NK-92 (cell line): Measurements from ENCODE around the gene LRFN5.
"Not testable (repeated sequence)": the region's sequence is repeated elsewhere in the genome, so short reads cannot be mapped to it uniquely, and the experiment has no call there.

Source experiments
- DNase-seq: peaks from one replicate; lab custom pipeline; 2025; ENCODE audit not compliant: unreplicated experiment; lab: John Stamatoyannopoulos, UW

LRFN5 gene

GRCh38 chr14:41606532-41607303 is at the start of gene LRFN5:
Gene LRFN5 (plus strand): TSS chr14:41606876.
- no peak for DNase-seq

GRCh38 chr14:41558490-41558889 is 48.2 kb upstream of the LRFN5 start:
- DNase-seq = no peak

- not testable (repeated sequence) for DNase-seq
These were observed 39.8 kb upstream of the LRFN5 start for GRCh38 chr14:41566864-41567263.

- no peak for DNase-seq
These were observed 37.7 kb upstream of the LRFN5 start for GRCh38 chr14:41568979-41569378.

GRCh38 chr14:41570415-41571155 is 36.1 kb upstream of the LRFN5 start:
- DNase-seq = no peak

GRCh38 chr14:41586237-41586636 is 20.4 kb upstream of the LRFN5 start:
- no peak for DNase-seq

GRCh38 chr14:41597647-41598046 is 9.0 kb upstream of the LRFN5 start:
- DNase-seq = no peak

GRCh38 chr14:41599805-41600385 is 6.8 kb upstream of the LRFN5 start:
- not testable (repeated sequence) for DNase-seq

GRCh38 chr14:41604721-41605531 is 1.8 kb upstream of the LRFN5 start:
- DNase-seq = no peak

- DNase-seq = no peak
These were observed 960 bp upstream of the LRFN5 start for GRCh38 chr14:41605550-41606281.

GRCh38 chr14:41606282-41606531 is 469 bp upstream of the LRFN5 start:
- no peak for DNase-seq

- DNase-seq = no peak
These were observed 664 bp downstream of the LRFN5 start for GRCh38 chr14:41607304-41607775.

- DNase-seq = no peak
These were observed 1.4 kb downstream of the LRFN5 start for GRCh38 chr14:41607966-41608663.

GRCh38 chr14:41608681-41609390 is 2.2 kb downstream of the LRFN5 start:
- no peak for DNase-seq

GRCh38 chr14:41609704-41610183 is 3.1 kb downstream of the LRFN5 start:
- DNase-seq = no peak

- no peak for DNase-seq
These were observed 8.4 kb downstream of the LRFN5 start for GRCh38 chr14:41615011-41615595.

- no peak for DNase-seq
These were observed 17.1 kb downstream of the LRFN5 start for GRCh38 chr14:41623736-41624135.

- no peak for DNase-seq
These were observed 23.2 kb downstream of the LRFN5 start for GRCh38 chr14:41629876-41630275.

- no peak for DNase-seq
These were observed 27.6 kb downstream of the LRFN5 start for GRCh38 chr14:41634286-41634685.
